GM23338 (cell line): ENCODE measurements around the gene SPECC1L. TPM values are rescaled to one million over a fixed set of nuclear protein-coding genes. Genes with fewer than 3 reads are reported as not detected.

Experiments used
- ATAC-seq: fragments of 200-7000 bp; cut with Tn5 transposase; 3 replicates; pipeline ENCODE4 v1.9.1; 2020
- DNase-seq: peaks from one replicate; pipeline ENCODE4 v3.0.0-alpha.2; 2015; ENCODE audit warnings: low spot score
- H2AFZ ChIP-seq: fragments of 200-600 bp; sonication (generic); 2 replicates; pipeline ENCODE4 v1.8.0; 2016; ENCODE audit warnings: antibody characterized with exemption, mild to moderate bottlenecking, moderate library complexity
- H3F3A ChIP-seq: fragments of 200-600 bp; sonication (generic); replicated peaks from 2 replicates; pipeline ENCODE4 v1.8.0; 2017; ENCODE audit warnings: antibody characterized with exemption, mixed run types, low read depth
- H3K27ac ChIP-seq: fragments of 200-600 bp; sonication (generic); 2 replicates; pipeline ENCODE4 v1.6.1; 2016; ENCODE audit warnings: low read depth
- H3K27me3 ChIP-seq: fragments of 200-600 bp; sonication (generic); 2 replicates; pipeline ENCODE4 v1.8.0; 2016; ENCODE audit warnings: mild to moderate bottlenecking, mixed run types, moderate library complexity; ENCODE audit not compliant: insufficient read depth
- H3K36me3 ChIP-seq: fragments of 200-600 bp; sonication (generic); 2 replicates; pipeline ENCODE4 v1.8.0; 2016; ENCODE audit warnings: mild to moderate bottlenecking; ENCODE audit not compliant: insufficient read depth
- H3K4me1 ChIP-seq: fragments of 200-600 bp; sonication (generic); 2 replicates; pipeline ENCODE4 v1.8.0; 2016; ENCODE audit warnings: mild to moderate bottlenecking, moderate library complexity; ENCODE audit not compliant: insufficient read depth
- H3K4me2 ChIP-seq: fragments of 200-600 bp; sonication (generic); 2 replicates; pipeline ENCODE4 v1.7.1; 2017; ENCODE audit warnings: mixed run types
- H3K4me3 ChIP-seq: fragments of 200-600 bp; sonication (generic); 2 replicates; pipeline ENCODE4 v1.6.1; 2016; ENCODE audit warnings: mixed run types
- H3K79me2 ChIP-seq: fragments of 200-600 bp; sonication (generic); replicated peaks from 2 replicates; pipeline ENCODE4 v1.8.0; 2017; ENCODE audit warnings: mild to moderate bottlenecking; ENCODE audit not compliant: insufficient read depth
- H3K9me2 ChIP-seq: fragments of 200-600 bp; sonication (generic); 2 replicates; pipeline ENCODE4 v1.8.0; 2017; ENCODE audit not compliant: insufficient read depth
- H4K20me1 ChIP-seq: fragments of 200-600 bp; sonication (generic); replicated peaks from 2 replicates; pipeline ENCODE4 v1.8.0; 2017; ENCODE audit warnings: mild to moderate bottlenecking; ENCODE audit not compliant: insufficient read depth
- H3K27ac Mint-ChIP-seq: 2 replicates; pipeline ENCODE4 v1.8.0; 2020; ENCODE audit warnings: inconsistent platforms, mild to moderate bottlenecking, moderate library complexity, mixed read lengths
- H3K27me3 Mint-ChIP-seq: 3 replicates; pipeline ENCODE4 v1.8.0; 2022; ENCODE audit warnings: low read depth, mild to moderate bottlenecking, moderate library complexity, mixed read lengths, inconsistent platforms; ENCODE audit not compliant: insufficient read depth, poor library complexity
- H3K36me3 Mint-ChIP-seq: 3 replicates; pipeline ENCODE4 v1.8.0; 2021; ENCODE audit warnings: low read depth, mild to moderate bottlenecking, inconsistent platforms, moderate library complexity, mixed read lengths
- H3K4me1 Mint-ChIP-seq: 3 replicates; pipeline ENCODE4 v1.8.0; 2020; ENCODE audit warnings: mild to moderate bottlenecking, inconsistent platforms, mixed read lengths
- H3K4me3 Mint-ChIP-seq: 3 replicates; pipeline ENCODE4 v1.8.0; 2021; ENCODE audit warnings: moderate library complexity, mild to moderate bottlenecking, inconsistent platforms, mixed read lengths
- H3K9me3 Mint-ChIP-seq: 3 replicates; pipeline ENCODE4 v1.8.0; 2020; ENCODE audit warnings: moderate library complexity, mild to moderate bottlenecking, inconsistent platforms, mixed read lengths
- EZH2 ChIP-seq: fragments of 200-600 bp; sonication (generic); IDR thresholded peaks from one replicate; pipeline ENCODE4 v1.8.0; 2017; ENCODE audit warnings: antibody characterized with exemption, mild to moderate bottlenecking, low read depth; ENCODE audit not compliant: unreplicated experiment
- EZH2phosphoT487 ChIP-seq: fragments of 200-600 bp; sonication (generic); IDR thresholded peaks from one replicate; pipeline ENCODE4 v1.8.1; 2018; ENCODE audit warnings: antibody characterized with exemption; ENCODE audit not compliant: unreplicated experiment
- JUNB ChIP-seq: IDR thresholded peaks from one replicate; pipeline ENCODE4 v1.6.1; 2016; ENCODE audit warnings: antibody characterized with exemption; ENCODE audit not compliant: unreplicated experiment
- NANOG ChIP-seq: IDR thresholded peaks from 2 replicates; pipeline ENCODE4 v1.6.1; 2016; ENCODE audit warnings: antibody characterized with exemption, borderline replicate concordance
- POLR2AphosphoS5 ChIP-seq: IDR thresholded peaks from 2 replicates; pipeline ENCODE4 v1.6.1; 2016; ENCODE audit warnings: antibody characterized with exemption, low read depth
- REST ChIP-seq: IDR thresholded peaks from one replicate; pipeline ENCODE4 v1.6.1; 2018; ENCODE audit warnings: antibody characterized with exemption; ENCODE audit not compliant: unreplicated experiment
- STAT1 ChIP-seq: IDR thresholded peaks from one replicate; pipeline ENCODE4 v1.6.1; 2016; ENCODE audit warnings: antibody characterized with exemption; ENCODE audit not compliant: unreplicated experiment
- ZNF114 ChIP-seq: fragments of 250-450 bp; sonication (Bioruptor Pico); IDR thresholded peaks from 2 replicates; pipeline ENCODE4 v1.5.0; 2020; ENCODE audit warnings: mild to moderate bottlenecking, moderate library complexity
- ZNF331 ChIP-seq: fragments of 250-450 bp; sonication (Bioruptor Pico); IDR thresholded peaks from 2 replicates; pipeline ENCODE4 v1.5.0; 2020; ENCODE audit warnings: low read depth, mild to moderate bottlenecking, moderate library complexity
- ZNF462 ChIP-seq: fragments of 250-450 bp; sonication (Bioruptor Pico); IDR thresholded peaks from 2 replicates; pipeline ENCODE4 v1.5.0; 2020; ENCODE audit warnings: mild to moderate bottlenecking, moderate library complexity
- polyA plus RNA-seq: library from polyadenylated mRNA; unstranded; fragments of >200 nt; fragmentation: Nextera tagmentation; extraction: Ambion mirVana; gene quantifications from 2 replicates; pipeline ENCODE4 v1.2.1, GENCODE V29; 2016
- total RNA-seq: library from RNA; depleted of rRNA; stranded (reverse); fragments of >200 nt; shearing (Covaris generic); gene quantifications from 2 replicates; pipeline ENCODE4 v1.2.3, GENCODE V29; 2014
- TF ChIP-seq, protein P1 (sequence below), 2 experiments: fragments of 200-600 bp in 1 of 2; sonication (generic) in 1 of 2; conservative IDR thresholded peaks; 2 replicates each; pipeline versions ENCODE4 v1.5.1 to v1.6.1; 2016 to 2017; ENCODE audit warnings: antibody characterized with exemption in 2 of 2, low read depth in 2 of 2, mild to moderate bottlenecking in 2 of 2, moderate library complexity in 1 of 2

The SPECC1L gene
- total and polyA plus RNA-seq, 2 experiments from 2014 or later = 24.3 to 44.7 TPM

- TF ChIP-seq JUNB (no peak), STAT1 (no peak), EZH2phosphoT487 (no peak), EZH2 (no peak), ZNF114 (CRISPR knock-in tag) (no peak)
- TF ChIP-seq, protein P1, sequence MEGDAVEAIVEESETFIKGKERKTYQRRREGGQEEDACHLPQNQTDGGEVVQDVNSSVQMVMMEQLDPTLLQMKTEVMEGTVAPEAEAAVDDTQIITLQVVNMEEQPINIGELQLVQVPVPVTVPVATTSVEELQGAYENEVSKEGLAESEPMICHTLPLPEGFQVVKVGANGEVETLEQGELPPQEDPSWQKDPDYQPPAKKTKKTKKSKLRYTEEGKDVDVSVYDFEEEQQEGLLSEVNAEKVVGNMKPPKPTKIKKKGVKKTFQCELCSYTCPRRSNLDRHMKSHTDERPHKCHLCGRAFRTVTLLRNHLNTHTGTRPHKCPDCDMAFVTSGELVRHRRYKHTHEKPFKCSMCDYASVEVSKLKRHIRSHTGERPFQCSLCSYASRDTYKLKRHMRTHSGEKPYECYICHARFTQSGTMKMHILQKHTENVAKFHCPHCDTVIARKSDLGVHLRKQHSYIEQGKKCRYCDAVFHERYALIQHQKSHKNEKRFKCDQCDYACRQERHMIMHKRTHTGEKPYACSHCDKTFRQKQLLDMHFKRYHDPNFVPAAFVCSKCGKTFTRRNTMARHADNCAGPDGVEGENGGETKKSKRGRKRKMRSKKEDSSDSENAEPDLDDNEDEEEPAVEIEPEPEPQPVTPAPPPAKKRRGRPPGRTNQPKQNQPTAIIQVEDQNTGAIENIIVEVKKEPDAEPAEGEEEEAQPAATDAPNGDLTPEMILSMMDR (conservative IDR thresholded peaks at IDR 0.05; ENCODE audit: low read depth in 2 of 2) = no peak
Observed at GRCh38 chr22:24289114-24289513, 18.5 kb downstream of the SPECC1L start (continued).

GRCh38 chr22:24289741-24290163 lies 19.1 kb downstream of the SPECC1L start:
- Histone ChIP-seq H4K20me1 (peaks cover 39% of the 10 kb centered on the region), H3K9me2 (no peaks in the 10 kb centered on the region), H3K27me3 (no peaks in the 10 kb centered on the region), H2AFZ (no peak overlapping the region), H3K36me3 (no peaks in the 10 kb centered on the region), H3K4me1 (peaks cover 18% of the 10 kb centered on the region), H3K4me2 (no peak overlapping the region), H3F3A (no peaks in the 10 kb centered on the region), H3K79me2 (peaks cover 88% of the 10 kb centered on the region), H3K4me3 (no peak overlapping the region), H3K27ac (no peak overlapping the region; the same call in 1 of the 2 replicates)
- H3K4me1 Mint-ChIP-seq = peaks cover 33% of the 10 kb centered on the region
- no peak for TF ChIP-seq NANOG
- TF ChIP-seq REST = no peak
- no peak for TF ChIP-seq ZNF462 (CRISPR knock-in tag)
- TF ChIP-seq POLR2AphosphoS5 = no peak
- TF ChIP-seq, protein P1 (conservative IDR thresholded peaks at IDR 0.05; ENCODE audit: low read depth in 2 of 2) = no peak
- no peak for TF ChIP-seq ZNF331
- TF ChIP-seq JUNB = no peak
- no peak for TF ChIP-seq EZH2phosphoT487
- H3K27ac Mint-ChIP-seq = peak overlapping the region; percentile 20
- H3K4me3 Mint-ChIP-seq = no peak overlapping the region
- no peaks in the 10 kb centered on the region for H3K36me3 Mint-ChIP-seq
- DNase-seq (no peak), ATAC-seq (no peak)
- H3K9me3 Mint-ChIP-seq = no peaks in the 10 kb centered on the region
- peaks cover 1% of the 10 kb centered on the region for H3K27me3 Mint-ChIP-seq
